HEK293 (cell line): ENCODE results near the gene UBXN11.

ENCODE experiments used
- CTCF ChIP-seq: fragments of 450-650 bp; formaldehyde crosslinking; IDR thresholded peaks from 2 replicates; pipeline ENCODE4 v1.5.1; 2016; ENCODE audit warnings: missing biosample characterization, missing genetic modification characterization
- ZBTB17 ChIP-seq: fragments of 450-650 bp; formaldehyde crosslinking; IDR thresholded peaks from 2 replicates; pipeline ENCODE4 v1.5.1; 2016; ENCODE audit warnings: missing biosample characterization, missing genetic modification characterization
- ZBTB21 ChIP-seq: fragments of 450-650 bp; formaldehyde crosslinking; IDR thresholded peaks from 2 replicates; pipeline ENCODE4 v1.5.1; 2017; ENCODE audit warnings: missing biosample characterization, missing genetic modification characterization
- ZBTB44 ChIP-seq: fragments of 450-650 bp; IDR thresholded peaks from 2 replicates; pipeline ENCODE4 v1.5.1; 2018; ENCODE audit warnings: missing biosample characterization, mild to moderate bottlenecking, missing genetic modification characterization
- ZEB2 ChIP-seq: fragments of 450-650 bp; formaldehyde crosslinking; IDR thresholded peaks from 2 replicates; pipeline ENCODE4 v1.5.1; 2016; ENCODE audit warnings: missing biosample characterization, missing genetic modification characterization
- ZNF184 ChIP-seq: fragments of 450-650 bp; IDR thresholded peaks from 2 replicates; pipeline ENCODE4 v1.5.1; 2018; ENCODE audit warnings: missing biosample characterization, mild to moderate bottlenecking, missing genetic modification characterization
- ZNF341 ChIP-seq: fragments of 450-650 bp; formaldehyde crosslinking; IDR thresholded peaks from 2 replicates; pipeline ENCODE4; 2016; ENCODE audit warnings: low read depth, missing biosample characterization, missing genetic modification characterization
- ZNF354C ChIP-seq: fragments of 450-650 bp; formaldehyde crosslinking; IDR thresholded peaks from 2 replicates; pipeline ENCODE4 v1.5.1; 2016; ENCODE audit warnings: missing biosample characterization, missing genetic modification characterization, low read depth, borderline replicate concordance
- ZNF433 ChIP-seq: fragments of 450-650 bp; formaldehyde crosslinking; IDR thresholded peaks from 2 replicates; pipeline ENCODE4 v1.5.1; 2016; ENCODE audit warnings: missing biosample characterization, missing genetic modification characterization, low read depth
- ZNF514 ChIP-seq: fragments of 450-650 bp; formaldehyde crosslinking; IDR thresholded peaks from 2 replicates; pipeline ENCODE4 v1.5.1; 2016; ENCODE audit warnings: missing biosample characterization, missing genetic modification characterization
- ZNF629 ChIP-seq: fragments of 450-650 bp; formaldehyde crosslinking; IDR thresholded peaks from 2 replicates; pipeline ENCODE4 v1.5.1; 2017; ENCODE audit warnings: missing biosample characterization, missing genetic modification characterization
- ZSCAN16 ChIP-seq: fragments of 450-650 bp; formaldehyde crosslinking; IDR thresholded peaks from 2 replicates; pipeline ENCODE4 v1.5.1; 2016; ENCODE audit warnings: missing biosample characterization, missing genetic modification characterization

DNA sequence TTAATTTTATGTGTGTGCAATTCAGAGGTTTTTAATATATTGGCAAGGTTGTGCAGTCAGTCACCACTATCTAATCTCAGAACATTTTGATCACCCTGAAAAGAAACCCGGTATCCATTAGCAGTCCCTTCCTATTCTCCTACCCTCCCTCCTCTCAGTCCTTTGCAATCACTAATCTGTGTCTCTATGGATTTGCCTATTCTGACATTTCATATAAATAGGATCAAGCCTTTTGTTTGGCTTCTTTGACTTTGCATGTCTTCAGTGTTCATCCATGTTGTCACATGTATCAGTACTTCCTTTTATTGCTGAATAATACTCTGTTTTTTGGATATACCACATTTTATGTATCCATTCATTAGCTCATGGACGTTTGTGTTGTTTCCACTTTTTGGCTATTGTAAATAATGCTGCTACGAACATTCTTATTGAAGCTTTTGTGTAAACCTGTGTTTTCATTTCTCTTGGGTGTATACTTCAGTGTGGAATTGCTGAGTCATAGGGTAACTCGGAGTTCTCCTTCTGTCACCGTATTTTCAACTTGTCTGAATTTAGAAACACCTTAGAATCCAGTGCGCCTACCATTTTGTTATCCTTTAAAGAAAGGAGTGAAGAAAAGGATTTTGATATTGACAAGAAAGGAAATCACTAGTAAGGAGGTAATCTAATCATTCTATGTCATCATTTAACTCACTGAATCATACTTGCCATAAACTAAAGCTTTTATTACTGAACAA, 69.0 kb downstream of the UBXN11 start:
- no peak for TF ChIP-seq ZNF341 (tag by site-specific recombination)
- no peak for TF ChIP-seq ZSCAN16
- no peak for TF ChIP-seq ZBTB44 (tag by site-specific recombination)
- no peak for TF ChIP-seq ZNF433 (tag by site-specific recombination)
- no peak for TF ChIP-seq CTCF
- TF ChIP-seq ZEB2 (tag by site-specific recombination) = no peak
- TF ChIP-seq ZNF354C (tag by site-specific recombination) = no peak
- TF ChIP-seq ZBTB21 (tag by site-specific recombination) = no peak
- TF ChIP-seq ZNF184 (tag by site-specific recombination) = no peak
- peak; percentile 84 for TF ChIP-seq ZBTB17 (tag by site-specific recombination)
- TF ChIP-seq ZNF629 (tag by site-specific recombination) = no peak
- no peak for TF ChIP-seq ZNF514
